GM18499 (cell line): ENCODE results near the gene SLC35G1.

ENCODE experiments used
- ATAC-seq: cut with Tn5 transposase; IDR thresholded peaks from one replicate; pipeline ENCODE4 v1.9.1; 2021; ENCODE audit warnings: moderate number of reproducible peaks; ENCODE audit not compliant: insufficient read depth, unreplicated experiment

SLC35G1 gene

GRCh38 chr10:93875032-93875358 is 18.8 kb upstream of the SLC35G1 start:
- no peak for ATAC-seq

GRCh38 chr10:93876381-93876780 is 17.4 kb upstream of the SLC35G1 start:
- no peak for ATAC-seq

- no peak for ATAC-seq
Measured at GRCh38 chr10:93879273-93879672, 14.5 kb upstream of the SLC35G1 start.

- no peak for ATAC-seq
Measured at GRCh38 chr10:93894516-93895378, 969 bp downstream of the SLC35G1 start.

- ATAC-seq = no peak
Measured at GRCh38 chr10:93897070-93897780, 3.4 kb downstream of the SLC35G1 start.

- no peak for ATAC-seq
Measured at GRCh38 chr10:93899109-93899508, 5.3 kb downstream of the SLC35G1 start.

- ATAC-seq = no peak
Measured at GRCh38 chr10:93903051-93903450, 9.3 kb downstream of the SLC35G1 start.

- no peak for ATAC-seq
Measured at GRCh38 chr10:93904901-93905300, 11.1 kb downstream of the SLC35G1 start.

- ATAC-seq = no peak
Measured at GRCh38 chr10:93907059-93907458, 13.3 kb downstream of the SLC35G1 start.

- no peak for ATAC-seq
Measured at GRCh38 chr10:93911866-93912265, 18.1 kb downstream of the SLC35G1 start.

- ATAC-seq = no peak
Measured at GRCh38 chr10:93912444-93912843, 18.7 kb downstream of the SLC35G1 start.

GRCh38 chr10:93913706-93914105 is 19.9 kb downstream of the SLC35G1 start:
- no peak for ATAC-seq

- ATAC-seq = no peak
Measured at GRCh38 chr10:93915598-93915997, 21.8 kb downstream of the SLC35G1 start.

GRCh38 chr10:93916257-93917063 is 22.7 kb downstream of the SLC35G1 start:
- ATAC-seq = no peak

GRCh38 chr10:93917064-93917391 is 23.2 kb downstream of the SLC35G1 start:
- ATAC-seq = no peak

GRCh38 chr10:93917821-93918220 is 24.0 kb downstream of the SLC35G1 start:
- ATAC-seq = no peak

- no peak for ATAC-seq
Measured at GRCh38 chr10:93921338-93921737, 27.6 kb downstream of the SLC35G1 start.

GRCh38 chr10:93926613-93927012 is 32.8 kb downstream of the SLC35G1 start:
- no peak for ATAC-seq

- no peak for ATAC-seq
Measured at GRCh38 chr10:93938140-93938539, 44.4 kb downstream of the SLC35G1 start.

GRCh38 chr10:93940881-93941280 is 47.1 kb downstream of the SLC35G1 start:
- ATAC-seq = no peak

- ATAC-seq = no peak
Measured at GRCh38 chr10:93941606-93942005, 47.8 kb downstream of the SLC35G1 start.
